Naive thymus-derived CD8-positive, alpha-beta T cell (primary cell): ENCODE measurements around the gene BAIAP3. TPM values are rescaled to one million over a fixed set of nuclear protein-coding genes. Genes with fewer than 3 reads are reported as not detected.
A peak's percentile ranks its signal among the peaks of the same experiment; 100 is the strongest.
"Not testable (repeated sequence)": the region's sequence is repeated elsewhere in the genome, so short reads cannot be mapped to it uniquely, and the experiment has no call there.

Source experiments
- ATAC-seq, 2 donors: fragments of 150-1000 bp; cut with Tn5 transposase in 1 of 2; sonication (Bioruptor Pico), chemical (Tn5 transposase) in 1 of 2; 1 replicate in 1 of 2; 2 replicates in 1 of 2; pipeline ENCODE4 v1.10.0; 2021; ENCODE audit warnings: mild to moderate bottlenecking in 2 of 2, moderate library complexity in 2 of 2
- POLR2A ChIA-PET: fragments of 350-600 bp; sonication (Branson Sonifier 250); formaldehyde crosslinking; loops from one replicate; lab custom pipeline; 2021; ENCODE audit warnings: antibody characterized with exemption; lab: Charles Lee
- DNase-seq, 10 donors: peaks; one replicate each; pipeline versions ENCODE4 v3.0.0 to v3.0.0-alpha.2; 2020 to 2022
- H3K27ac Mint-ChIP-seq, 10 donors: one replicate each; pipeline ENCODE4 v1.8.0; 2020 to 2022; ENCODE audit warnings: mild to moderate bottlenecking in 10 of 10, mixed read lengths in 10 of 10, moderate library complexity in 4 of 10, inconsistent platforms in 1 of 10
- H3K27me3 Mint-ChIP-seq, 5 donors: one replicate each; pipeline ENCODE4 v1.8.0; 2021 to 2022; ENCODE audit warnings: mixed read lengths in 5 of 5
- H3K36me3 Mint-ChIP-seq, 3 donors: one replicate each; pipeline ENCODE4 v1.8.0; 2020 to 2022; ENCODE audit warnings: mixed read lengths in 3 of 3, mild to moderate bottlenecking in 2 of 3, inconsistent platforms in 1 of 3
- H3K4me1 Mint-ChIP-seq, 4 donors: one replicate each; pipeline ENCODE4 v1.8.0; 2021 to 2022; ENCODE audit warnings: mixed read lengths in 4 of 4
- H3K4me3 Mint-ChIP-seq, 10 donors: one replicate each; pipeline ENCODE4 v1.8.0; 2020 to 2022; ENCODE audit warnings: mild to moderate bottlenecking in 10 of 10, mixed read lengths in 10 of 10, moderate library complexity in 6 of 10, inconsistent platforms in 1 of 10
- H3K9me3 Mint-ChIP-seq, 9 donors: one replicate each; pipeline ENCODE4 v1.8.0; 2020 to 2022; ENCODE audit warnings: mixed read lengths in 9 of 9, mild to moderate bottlenecking in 3 of 9, inconsistent platforms in 1 of 9, moderate library complexity in 1 of 9
- polyA plus RNA-seq, 3 donors: library from polyadenylated mRNA; unstranded; fragments of 300-500 nt; fragmentation: Illumina TruSeq; gene quantifications; one replicate each; pipeline ENCODE4 v1.2.3, GENCODE V29; 2021
- total RNA-seq, 8 experiments: library from RNA in 2 of 8; stranded (reverse) in 2 of 8; gene quantifications; one replicate each; pipeline ENCODE4 v1.2.3 and lab custom pipeline; 2021 to 2026

The BAIAP3 gene
- total and polyA plus RNA-seq, 5 experiments from 2014 or later: 0.06 to 5.3 (median 1.5) TPM

- H3K9me3 Mint-ChIP-seq: no peaks in the 10 kb centered on the region
- no peaks in the 10 kb centered on the region for H3K27me3 Mint-ChIP-seq
- H3K4me1 Mint-ChIP-seq: peaks cover 0 to 2% (median under 1%) of the 10 kb centered on the region in 4 donors
- peaks cover 0 to 60% (median 5%) of the 10 kb centered on the region in 3 donors for H3K36me3 Mint-ChIP-seq
- H3K27ac Mint-ChIP-seq: no peak overlapping the region
- DNase-seq (no peak), ATAC-seq (peak in 1 of 2 donors; percentile 8)
- POLR2A ChIA-PET: interaction anchor here (0.6 kb wide), 1 partner anchor 24 kb away, joined by 3 read pairs; no protein-coding TSS in a partner anchor
- H3K4me3 Mint-ChIP-seq: no peak overlapping the region
These were observed 9.9 kb upstream of the BAIAP3 start for GRCh38 chr16:1323296-1324239.

DNA sequence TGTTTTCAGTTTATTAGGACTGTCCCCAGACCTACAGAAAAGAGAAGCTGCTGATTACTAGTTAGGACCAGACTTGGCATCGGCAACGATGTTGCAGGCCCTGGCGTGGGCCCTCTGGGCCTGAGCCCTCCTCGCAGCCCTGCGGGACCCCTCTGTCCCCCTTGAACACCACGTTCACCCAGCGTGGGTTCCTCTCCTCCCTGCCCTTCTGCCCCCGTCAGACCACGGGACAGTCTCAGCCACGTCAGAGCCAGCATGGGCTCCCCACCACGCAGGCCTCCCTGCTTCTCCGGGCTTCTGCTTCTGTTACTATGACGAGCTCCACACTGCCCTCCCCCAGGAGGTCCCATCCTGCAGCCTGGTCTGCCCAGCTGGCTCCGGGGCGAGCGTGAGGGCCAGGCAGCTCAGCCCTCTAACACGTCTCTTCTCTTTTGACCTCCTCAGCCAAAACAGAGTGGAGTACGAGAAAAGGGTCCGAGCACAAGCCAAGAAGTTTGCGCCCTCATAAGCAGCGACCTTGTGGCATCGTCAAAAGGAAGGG is 9.1 kb upstream of the BAIAP3 start:
- Mint-ChIP-seq H3K27ac (peak overlapping the region in 3 of 10 donors; percentile 13 to 69 (median 46)), H3K27me3 (no peaks in the 10 kb centered on the region), H3K9me3 (no peaks in the 10 kb centered on the region), H3K4me1 (peaks cover 0 to 2% (median under 1%) of the 10 kb centered on the region in 4 donors), H3K36me3 (peaks cover 0 to 52% (median 5%) of the 10 kb centered on the region in 3 donors), H3K4me3 (no peak overlapping the region)
- ATAC-seq (peak in 1 of 2 donors; percentile 11), DNase-seq (no peak)
- POLR2A ChIA-PET: interaction anchor here (0.6 kb wide), 1 partner anchor 23 kb away, joined by 3 read pairs; no protein-coding TSS in a partner anchor

- H3K27ac Mint-ChIP-seq: peak overlapping the region in 1 of 10 donors; percentile 16
- H3K4me3 Mint-ChIP-seq: no peak overlapping the region
- ATAC-seq (peak in 1 of 2 donors; percentile 4), DNase-seq (no peak)
- H3K9me3 Mint-ChIP-seq: no peaks in the 10 kb centered on the region
- peaks cover 0 to 2% (median 0%) of the 10 kb centered on the region in 4 donors for H3K4me1 Mint-ChIP-seq
- POLR2A ChIA-PET: no interaction called here
- no peaks in the 10 kb centered on the region for H3K27me3 Mint-ChIP-seq
- H3K36me3 Mint-ChIP-seq: peaks cover 0 to 43% (median 5%) of the 10 kb centered on the region in 3 donors
These were observed 8.2 kb upstream of the BAIAP3 start for GRCh38 chr16:1325261-1325660.

- ATAC-seq: peak in 1 of 2 donors; percentile 15
- peak overlapping the region in 2 of 10 donors; percentile 16 to 29 for H3K27ac Mint-ChIP-seq
- H3K9me3 Mint-ChIP-seq: no peaks in the 10 kb centered on the region
- no peak overlapping the region for H3K4me3 Mint-ChIP-seq
- POLR2A ChIA-PET: interaction anchor here (1.1 to 1.9 kb wide), 2 partner anchors 9 to 11 kb away, joined by 5 to 8 read pairs; no protein-coding TSS in a partner anchor
- H3K27me3 Mint-ChIP-seq: no peaks in the 10 kb centered on the region
- DNase-seq: no peak
- peaks cover 0 to 40% (median 5%) of the 10 kb centered on the region in 3 donors for H3K36me3 Mint-ChIP-seq
- peaks cover 0 to 2% (median 0%) of the 10 kb centered on the region in 4 donors for H3K4me1 Mint-ChIP-seq
These were observed 7.6 kb upstream of the BAIAP3 start for GRCh38 chr16:1325673-1326371.

DNA sequence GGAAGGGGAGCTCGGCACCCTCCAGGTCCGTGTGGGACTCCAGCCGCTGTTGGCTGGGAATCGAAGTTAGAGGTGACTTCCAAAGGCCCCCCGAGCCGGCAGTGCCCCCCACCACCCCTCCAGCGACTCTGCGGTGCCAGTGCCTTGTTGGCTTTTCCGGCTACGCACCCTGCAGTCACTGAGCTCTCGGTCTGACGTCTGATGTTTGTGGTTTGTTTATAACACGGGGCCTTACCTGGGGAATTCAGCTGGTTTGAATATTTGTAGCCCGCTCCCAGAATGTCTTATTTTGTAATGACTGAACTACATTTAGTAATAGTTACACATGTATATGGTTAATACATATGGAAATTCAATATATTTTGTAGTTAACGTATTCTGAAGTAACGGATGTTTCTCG is 7.1 kb upstream of the BAIAP3 start:
- H3K4me3 Mint-ChIP-seq: no peak overlapping the region
- peak overlapping the region in 1 of 10 donors; percentile 29 for H3K27ac Mint-ChIP-seq
- POLR2A ChIA-PET: interaction anchor here (0.6 to 1.9 kb wide), 3 partner anchors 10 to 17 kb away, joined by 3 to 8 read pairs (median 5); partner anchors contain the start of gene UBE2I
- ATAC-seq (no peak), DNase-seq (no peak)
- peaks cover 0 to 3% (median 0%) of the 10 kb centered on the region in 5 donors for H3K27me3 Mint-ChIP-seq
- no peaks in the 10 kb centered on the region for H3K9me3 Mint-ChIP-seq
- H3K36me3 Mint-ChIP-seq: peaks cover 0 to 37% (median 5%) of the 10 kb centered on the region in 3 donors
- H3K4me1 Mint-ChIP-seq: peaks cover 3 to 4% (median 3%) of the 10 kb centered on the region in 4 donors

DNA sequence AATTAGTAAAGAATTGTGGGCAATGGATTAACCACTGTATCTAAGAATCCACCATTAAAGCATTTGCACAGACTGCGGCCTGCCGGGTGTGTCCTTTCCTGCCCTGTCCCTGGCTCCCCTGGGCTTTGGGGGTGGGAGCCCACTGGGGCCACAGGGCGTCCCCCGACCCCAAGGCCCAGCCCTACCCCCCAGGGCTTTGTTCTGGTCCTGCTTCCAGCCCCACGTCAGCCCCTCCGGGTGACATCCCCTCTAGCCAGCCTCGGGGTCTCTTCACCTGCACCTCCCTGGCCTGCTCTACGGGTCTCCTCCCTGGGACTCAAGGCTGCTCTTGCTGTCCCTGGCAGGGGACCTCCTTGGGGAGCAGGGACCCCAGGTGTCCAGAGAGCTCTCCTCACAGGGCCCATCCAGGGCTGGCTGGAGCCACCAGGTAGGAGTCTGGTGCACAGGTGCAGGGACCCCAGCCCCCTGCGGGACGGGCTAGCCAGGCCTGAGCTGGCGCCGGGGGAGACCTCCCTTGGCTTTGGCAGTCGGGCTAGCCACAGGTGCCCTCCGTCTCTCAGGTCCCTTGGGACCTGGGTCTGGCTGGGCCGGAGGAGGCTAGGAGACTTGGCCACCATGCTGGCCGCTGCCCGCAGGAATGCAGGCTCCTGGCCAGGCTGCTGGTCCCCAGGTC is 6.4 kb upstream of the BAIAP3 start:
- H3K27ac Mint-ChIP-seq: no peak overlapping the region
- peaks cover 0 to 8% (median 1%) of the 10 kb centered on the region in 5 donors for H3K27me3 Mint-ChIP-seq
- peaks cover 8 to 11% (median 9%) of the 10 kb centered on the region in 4 donors for H3K4me1 Mint-ChIP-seq
- DNase-seq: no peak
- H3K9me3 Mint-ChIP-seq: no peaks in the 10 kb centered on the region
- ATAC-seq: no peak
- no peak overlapping the region for H3K4me3 Mint-ChIP-seq
- H3K36me3 Mint-ChIP-seq: peaks cover 0 to 34% (median 5%) of the 10 kb centered on the region in 3 donors
- POLR2A ChIA-PET: interaction anchor here (0.6 to 1.9 kb wide), 2 partner anchors 11 to 18 kb away, joined by 3 to 8 read pairs; partner anchors contain the start of gene UBE2I

DNA sequence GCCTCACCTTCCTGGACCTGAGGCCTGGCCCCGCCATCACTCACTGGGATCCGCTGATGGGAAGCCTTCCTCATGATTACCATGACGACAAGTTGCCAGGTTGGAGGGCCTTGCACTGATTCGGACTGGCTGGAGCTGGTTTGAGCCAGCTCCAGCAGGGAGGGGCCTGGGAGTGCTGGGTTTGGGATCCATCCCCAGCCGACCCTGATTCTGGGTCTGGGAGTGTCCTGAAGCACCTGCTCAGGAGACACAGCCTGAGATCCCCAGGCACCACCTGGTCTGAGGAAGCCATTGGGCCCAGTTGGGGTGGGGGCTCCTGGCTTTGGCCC is 5.9 kb upstream of the BAIAP3 start:
- H3K4me3 Mint-ChIP-seq: no peak overlapping the region
- DNase-seq: no peak
- H3K36me3 Mint-ChIP-seq: peaks cover 0 to 29% (median 5%) of the 10 kb centered on the region in 3 donors
- peaks cover 0 to 12% (median 6%) of the 10 kb centered on the region in 5 donors for H3K27me3 Mint-ChIP-seq
- ATAC-seq: no peak
- H3K27ac Mint-ChIP-seq: no peak overlapping the region
- H3K4me1 Mint-ChIP-seq: peaks cover 8 to 16% (median 14%) of the 10 kb centered on the region in 4 donors
- POLR2A ChIA-PET: interaction anchor here (1.9 kb wide), 1 partner anchor 11 kb away, joined by 8 read pairs; no protein-coding TSS in a partner anchor
- no peaks in the 10 kb centered on the region for H3K9me3 Mint-ChIP-seq

DNA sequence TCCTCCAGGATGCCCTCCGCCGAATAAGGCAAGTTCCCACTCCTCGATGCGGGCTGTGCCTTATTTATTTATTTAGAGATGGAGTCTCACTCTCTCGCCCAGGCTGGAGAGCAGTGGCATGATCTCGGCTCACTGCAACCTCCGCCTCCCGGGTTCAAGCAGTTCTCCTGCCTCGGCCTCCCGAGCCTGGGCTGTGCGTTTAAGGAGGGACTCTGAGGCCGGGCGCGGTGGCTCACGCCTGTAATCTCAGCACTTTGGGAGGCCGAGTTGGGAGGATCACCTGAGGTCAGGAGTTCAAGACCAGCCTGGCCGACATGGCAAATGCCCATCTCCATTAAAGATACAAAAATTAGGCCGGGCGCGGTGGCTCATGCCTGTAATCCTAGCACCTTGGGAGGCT is 5.3 kb upstream of the BAIAP3 start:
- H3K27ac Mint-ChIP-seq, H3K4me3 Mint-ChIP-seq, POLR2A ChIA-PET, ATAC-seq, DNase-seq, H3K9me3 Mint-ChIP-seq: not testable (repeated sequence)
- Mint-ChIP-seq H3K4me1 (peaks cover 8 to 19% (median 16%) of the 10 kb centered on the region in 4 donors), H3K27me3 (peaks cover 0 to 15% (median 10%) of the 10 kb centered on the region in 5 donors), H3K36me3 (peaks cover 0 to 24% (median 5%) of the 10 kb centered on the region in 3 donors)

GRCh38 chr16:1328961-1329360 is 4.5 kb upstream of the BAIAP3 start:
- peak overlapping the region in 1 of 10 donors; percentile 33 for H3K27ac Mint-ChIP-seq
- peaks cover 0 to 15% (median 10%) of the 10 kb centered on the region in 5 donors for H3K27me3 Mint-ChIP-seq
- peaks cover 8 to 19% (median 16%) of the 10 kb centered on the region in 4 donors for H3K4me1 Mint-ChIP-seq
- POLR2A ChIA-PET: interaction anchor here (1.3 kb wide), 1 partner anchor 13 kb away, joined by 3 read pairs; no protein-coding TSS in a partner anchor
- ATAC-seq, DNase-seq, H3K9me3 Mint-ChIP-seq, H3K4me3 Mint-ChIP-seq: not testable (repeated sequence)
- H3K36me3 Mint-ChIP-seq: peaks cover 0 to 18% (median 4%) of the 10 kb centered on the region in 3 donors

DNA sequence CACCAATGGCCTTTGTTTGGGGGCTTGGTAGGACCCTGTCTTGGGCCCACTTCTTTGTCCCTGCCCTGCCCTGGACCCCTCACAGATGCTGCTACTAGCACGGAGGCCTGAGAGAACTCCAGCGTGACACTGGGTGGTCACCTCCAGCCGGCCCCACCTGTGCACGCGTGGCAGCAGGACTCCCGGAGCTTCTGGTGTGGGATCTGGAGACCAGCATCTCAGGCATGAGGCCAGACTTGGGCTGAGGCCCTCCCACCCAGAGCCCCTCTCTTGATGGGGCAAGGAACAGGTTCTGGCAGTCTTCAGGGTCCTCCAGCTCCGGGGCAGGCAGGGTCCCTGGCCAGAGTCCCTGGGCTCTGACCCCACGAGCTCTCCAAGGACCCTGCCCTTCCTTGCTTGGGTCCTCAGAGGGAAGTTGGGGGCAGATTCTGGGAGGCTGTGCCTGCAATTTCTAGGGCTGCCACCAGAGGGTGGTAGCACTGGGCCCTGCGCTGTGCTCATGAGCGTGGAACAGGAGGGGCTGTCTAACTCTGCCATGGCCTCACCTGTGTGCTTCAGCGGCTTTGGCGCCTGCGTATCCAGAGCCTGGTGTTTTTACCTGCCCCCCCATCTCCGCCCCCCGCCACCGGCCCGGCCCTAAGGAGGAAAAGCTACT is 3.1 kb upstream of the BAIAP3 start:
- Mint-ChIP-seq H3K4me3 (peak overlapping the region in 1 of 10 donors; percentile 34), H3K36me3 (peaks cover 0 to 5% (median 0%) of the 10 kb centered on the region in 3 donors), H3K27me3 (peaks cover 0 to 25% (median 10%) of the 10 kb centered on the region in 5 donors), H3K4me1 (peaks cover 9 to 24% (median 21%) of the 10 kb centered on the region in 4 donors), H3K27ac (peak overlapping the region in 1 of 10 donors; percentile 40), H3K9me3 (no peaks in the 10 kb centered on the region)
- DNase-seq: no peak
- POLR2A ChIA-PET: interaction anchor here (0.6 to 3.0 kb wide), 4 partner anchors 12 to 54 kb away, joined by 3 to 12 read pairs (median 4); no protein-coding TSS in a partner anchor
- ATAC-seq: no peak
